GM21515 (cell line): ENCODE results near the gene TBC1D30.
A peak's percentile ranks its signal among the peaks of the same experiment; 100 is the strongest.

Source experiments
- ATAC-seq: cut with Tn5 transposase; IDR thresholded peaks from one replicate; pipeline ENCODE4 v1.9.1; 2021; ENCODE audit not compliant: unreplicated experiment

The TBC1D30 gene

GRCh38 chr12:64858882-64859605 is 34.6 kb downstream of the TBC1D30 start:
- no peak for ATAC-seq

DNA sequence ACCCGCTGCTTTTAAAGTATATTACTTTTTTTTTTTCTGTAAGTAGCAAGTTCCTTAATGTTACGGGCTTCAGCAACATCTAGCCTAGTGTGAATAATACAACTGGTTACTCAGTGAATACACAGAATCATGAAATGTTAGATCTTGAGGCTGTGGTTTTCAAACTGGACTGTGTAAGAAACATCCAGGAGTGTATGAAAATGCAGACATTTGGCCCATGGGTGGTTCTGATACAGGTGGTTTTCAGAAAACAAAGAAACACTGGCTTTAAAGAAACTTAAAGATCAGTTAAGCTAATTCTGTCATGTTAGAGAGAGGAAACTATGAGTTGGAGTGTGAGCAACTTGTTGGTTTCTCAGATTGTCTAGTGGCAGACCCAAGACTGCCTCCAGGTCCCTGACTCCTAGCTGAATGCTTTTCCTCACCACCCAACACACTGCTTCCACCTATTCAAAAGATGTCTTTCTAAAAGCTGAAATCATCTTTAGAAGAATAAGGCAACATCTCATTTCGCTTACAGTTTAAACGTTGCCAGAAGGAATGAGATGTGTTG is 36.1 kb downstream of the TBC1D30 start:
- no peak for ATAC-seq

- ATAC-seq = no peak
Measured at GRCh38 chr12:64864319-64864718, 39.9 kb downstream of the TBC1D30 start.

DNA sequence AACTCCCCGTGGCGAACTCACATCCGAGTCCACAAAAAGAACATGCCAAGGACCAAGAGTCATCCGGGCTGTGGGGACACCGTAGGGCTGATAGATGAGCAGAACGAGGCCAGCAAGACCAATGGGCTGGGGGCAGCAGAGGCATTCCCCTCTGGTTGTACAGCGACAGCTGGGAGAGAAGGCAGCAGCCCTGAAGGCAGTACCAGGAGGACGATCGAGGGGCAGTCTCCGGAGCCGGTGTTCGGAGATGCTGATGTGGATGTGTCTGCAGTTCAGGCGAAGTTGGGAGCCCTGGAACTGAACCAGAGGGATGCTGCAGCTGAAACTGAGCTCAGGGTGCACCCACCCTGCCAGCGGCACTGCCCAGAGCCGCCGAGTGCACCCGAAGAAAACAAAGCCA is 50.7 kb downstream of the TBC1D30 start:
- no peak for ATAC-seq

- peak; percentile 8 for ATAC-seq
Measured at GRCh38 chr12:64876388-64877071, 52.1 kb downstream of the TBC1D30 start.

DNA sequence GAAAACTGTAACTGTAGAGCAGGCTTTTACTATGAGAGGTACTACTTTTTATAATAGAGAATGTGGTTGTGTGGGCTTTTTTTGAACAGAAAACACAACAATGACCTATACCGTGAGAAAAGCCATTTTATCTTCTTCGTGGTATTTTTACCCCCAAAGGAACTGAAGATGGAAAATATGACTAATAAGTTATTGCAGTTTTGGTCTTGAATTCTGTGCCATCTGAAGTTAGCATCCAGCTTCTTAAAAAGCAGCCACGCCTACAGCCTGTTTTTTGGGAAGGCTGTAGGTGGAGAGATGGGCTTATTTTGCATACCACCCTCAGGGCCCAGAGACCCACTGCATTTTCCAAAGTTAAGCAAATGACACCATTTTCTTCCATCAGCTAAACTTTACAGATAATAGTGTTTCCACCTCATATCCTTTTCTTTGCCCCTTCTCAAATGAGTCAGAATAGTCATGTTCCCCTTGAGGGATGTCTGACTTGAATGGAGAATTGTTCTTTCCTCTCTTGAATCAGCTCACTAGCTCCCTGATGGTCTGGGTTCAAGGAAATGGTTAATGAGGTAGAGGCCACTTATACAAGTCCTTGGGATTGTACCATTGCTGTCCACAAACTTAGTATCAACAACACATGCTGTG is 53.0 kb downstream of the TBC1D30 start:
- peak; percentile 84 for ATAC-seq

DNA sequence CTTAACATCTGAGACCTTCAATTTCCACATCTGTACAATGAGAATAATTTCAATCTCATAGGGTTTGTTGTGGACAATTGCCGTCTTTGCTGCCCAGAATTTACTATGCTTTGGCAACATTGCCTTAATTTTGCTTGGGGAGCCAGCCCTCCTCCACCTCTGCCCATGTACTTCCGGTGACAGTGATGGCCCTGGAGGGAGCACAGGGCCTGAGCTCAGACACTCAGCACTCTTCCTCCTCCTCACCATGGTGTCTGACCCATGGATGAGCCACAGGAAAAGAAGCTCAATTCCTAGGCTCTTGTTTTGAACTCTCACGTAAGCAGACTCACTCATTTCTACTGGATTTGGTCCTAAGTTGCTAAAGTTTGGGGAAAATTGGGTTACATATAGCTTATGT is 58.2 kb downstream of the TBC1D30 start:
- no peak for ATAC-seq

- ATAC-seq = no peak
Measured at GRCh38 chr12:64883264-64884163, 59.1 kb downstream of the TBC1D30 start.

DNA sequence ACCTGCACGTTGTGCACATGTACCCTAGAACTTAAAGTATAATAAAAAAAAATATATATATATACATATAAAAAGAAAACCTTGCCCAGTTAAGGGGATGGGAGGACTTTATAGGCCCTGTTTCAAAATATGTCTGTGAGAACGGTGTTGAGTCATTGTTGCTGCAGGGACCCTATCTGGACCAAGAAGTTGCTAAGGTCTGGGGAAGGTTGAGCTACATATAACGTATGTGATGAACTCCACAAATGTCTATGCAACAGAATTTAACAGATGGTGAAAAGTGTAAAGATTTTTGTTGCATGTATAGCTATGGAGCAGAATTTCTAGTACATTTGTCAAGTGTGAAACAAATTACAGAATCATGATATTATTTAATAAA is 59.7 kb downstream of the TBC1D30 start:
- no peak for ATAC-seq

- ATAC-seq = no peak
Measured at GRCh38 chr12:64884728-64885127, 60.3 kb downstream of the TBC1D30 start.

DNA sequence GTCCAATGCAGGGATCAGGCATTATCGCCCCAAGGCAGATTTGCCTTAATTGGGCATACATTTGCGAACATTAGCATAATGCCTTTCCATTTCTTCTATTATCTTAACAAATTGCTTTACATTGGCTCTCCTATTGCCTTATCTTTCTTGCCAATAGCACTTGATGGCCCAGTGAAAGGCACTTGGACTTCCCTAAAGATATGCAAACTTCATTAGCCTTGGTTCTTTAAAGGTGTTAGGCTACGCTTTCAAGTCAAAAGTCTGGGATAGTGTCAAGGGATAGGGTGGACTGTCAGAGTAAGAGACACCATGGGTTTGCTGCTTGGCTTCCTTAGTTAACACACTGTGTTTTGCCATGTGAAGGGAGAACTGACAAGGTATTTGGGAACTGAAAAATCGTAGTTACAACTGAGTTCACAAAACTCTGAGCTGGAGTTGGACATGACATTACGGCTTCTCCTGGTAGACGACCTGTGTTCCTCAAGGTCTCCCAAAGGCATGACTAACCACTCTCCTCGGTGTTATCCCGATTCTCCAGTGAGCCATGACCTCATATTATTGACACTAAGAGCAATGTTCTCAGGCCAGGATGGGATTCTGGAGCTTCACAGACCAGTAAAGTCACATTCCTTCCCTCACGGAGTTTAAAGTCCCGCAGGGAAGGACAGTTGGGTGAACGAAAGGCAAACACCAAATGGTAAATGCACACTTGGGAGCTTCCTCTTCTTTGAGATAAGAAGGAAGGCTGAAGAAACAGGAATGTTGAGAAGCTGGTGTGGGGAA is 65.2 kb downstream of the TBC1D30 start:
- no peak for ATAC-seq

- ATAC-seq = peak; percentile 56
Measured at GRCh38 chr12:64890873-64891468, 66.5 kb downstream of the TBC1D30 start.

- no peak for ATAC-seq
Measured at GRCh38 chr12:64891629-64892028, 67.2 kb downstream of the TBC1D30 start.

DNA sequence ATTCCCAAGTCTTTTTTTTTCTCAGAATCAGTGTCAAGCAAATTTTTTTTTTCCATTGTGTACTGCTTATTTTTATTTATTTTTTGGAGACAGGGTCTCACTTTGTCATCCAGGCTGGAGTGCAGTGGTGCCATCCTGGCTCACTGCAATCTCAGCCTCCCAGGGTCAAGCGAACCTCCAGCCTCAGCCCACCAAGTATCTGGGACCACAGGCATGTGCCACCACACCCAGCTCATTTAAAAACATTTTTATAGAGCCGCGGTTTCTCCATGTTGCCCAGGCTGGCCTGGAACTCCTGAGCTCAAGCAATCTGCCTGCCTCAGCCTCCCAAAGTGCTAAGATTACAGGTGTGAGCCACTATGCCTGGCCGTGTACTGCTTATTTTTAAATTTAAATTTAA is 68.1 kb downstream of the TBC1D30 start:
- ATAC-seq = no peak

- no peak for ATAC-seq
Measured at GRCh38 chr12:64893961-64894360, 69.5 kb downstream of the TBC1D30 start.

- no peak for ATAC-seq
Measured at GRCh38 chr12:64894827-64895475, 70.5 kb downstream of the TBC1D30 start.

- ATAC-seq = no peak
Measured at GRCh38 chr12:64895526-64895925, 71.1 kb downstream of the TBC1D30 start.

GRCh38 chr12:64900540-64900939 is 76.1 kb downstream of the TBC1D30 start:
- ATAC-seq = no peak

GRCh38 chr12:64903479-64904152 is 79.2 kb downstream of the TBC1D30 start:
- no peak for ATAC-seq
